HPDE6-E6E7 (cell line): ENCODE data around the gene CLDN11.

Source experiments
- DNase-seq: peaks from one replicate; pipeline ENCODE4 v3.0.0; 2011; ENCODE audit warnings: missing footprints; ENCODE audit errors: extremely low spot score

Gene CLDN11

DNA sequence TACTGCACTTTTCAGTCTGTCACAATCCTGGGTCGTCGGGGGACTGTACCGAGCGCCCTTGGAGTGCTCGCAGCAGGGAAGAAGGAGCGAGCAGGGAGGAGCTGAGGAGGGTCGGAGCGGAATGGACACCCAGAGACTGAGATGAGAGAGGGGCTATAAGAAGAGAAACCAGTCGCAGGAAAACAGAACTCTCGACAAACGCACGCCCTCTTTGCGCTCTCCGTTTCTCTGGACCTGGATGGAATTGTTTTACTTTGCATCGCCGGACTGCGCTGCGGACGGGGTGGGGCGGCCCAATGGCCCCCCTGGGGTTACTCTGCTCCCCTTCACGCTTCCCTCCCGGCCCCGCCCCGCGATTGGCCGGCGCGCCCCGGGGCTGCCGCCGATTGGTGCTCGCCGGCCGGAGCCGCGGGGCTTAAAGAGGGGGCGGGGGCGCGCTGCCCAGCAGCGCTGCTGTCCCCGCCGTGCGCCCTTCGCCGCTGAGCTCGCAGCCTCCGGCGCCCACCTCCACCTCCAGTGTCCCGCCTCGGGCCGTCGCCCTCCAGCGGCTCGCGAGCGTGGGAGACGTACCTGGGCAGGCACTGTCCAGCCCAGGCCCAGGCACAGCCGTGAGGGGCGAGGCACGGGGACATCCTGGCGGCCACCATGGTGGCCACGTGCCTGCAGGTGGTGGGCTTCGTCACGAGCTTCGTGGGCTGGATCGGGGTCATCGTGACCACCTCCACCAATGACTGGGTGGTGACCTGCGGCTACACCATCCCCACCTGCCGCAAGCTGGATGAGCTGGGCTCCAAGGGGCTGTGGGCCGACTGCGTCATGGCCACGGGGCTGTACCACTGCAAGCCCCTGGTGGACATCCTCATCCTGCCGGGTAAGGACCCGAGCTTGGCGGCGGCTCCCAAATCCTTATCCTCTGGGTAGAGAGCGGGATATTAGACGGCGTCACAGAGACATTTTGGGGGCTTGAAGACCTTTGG, at the start of gene CLDN11:
TSS of gene CLDN11 (plus strand) at position 447 of the 977 bp plus-strand sequence. CDS start at position 646, 199 bp downstream.
- no peak for DNase-seq

DNA sequence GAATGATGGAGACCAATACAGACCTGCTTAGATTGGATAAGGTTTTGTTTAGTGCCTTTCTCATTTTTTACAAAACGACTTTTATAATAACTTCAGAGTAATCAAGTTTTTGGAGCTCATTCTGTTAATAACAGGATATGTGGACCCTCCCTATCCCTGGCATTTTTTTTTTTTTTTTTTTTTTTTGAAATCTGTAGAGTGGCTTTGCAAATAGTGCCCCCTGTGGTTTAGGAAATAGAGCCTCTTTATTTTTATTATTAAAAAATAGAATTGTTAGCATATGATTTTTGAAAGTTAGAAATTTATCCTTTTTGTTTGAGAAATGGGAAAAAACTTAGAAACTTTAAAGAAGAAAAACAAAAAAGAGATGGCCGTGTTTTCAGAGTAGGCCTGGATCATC, 49.7 kb upstream of the CLDN11 start:
- DNase-seq, result no peak

DNA sequence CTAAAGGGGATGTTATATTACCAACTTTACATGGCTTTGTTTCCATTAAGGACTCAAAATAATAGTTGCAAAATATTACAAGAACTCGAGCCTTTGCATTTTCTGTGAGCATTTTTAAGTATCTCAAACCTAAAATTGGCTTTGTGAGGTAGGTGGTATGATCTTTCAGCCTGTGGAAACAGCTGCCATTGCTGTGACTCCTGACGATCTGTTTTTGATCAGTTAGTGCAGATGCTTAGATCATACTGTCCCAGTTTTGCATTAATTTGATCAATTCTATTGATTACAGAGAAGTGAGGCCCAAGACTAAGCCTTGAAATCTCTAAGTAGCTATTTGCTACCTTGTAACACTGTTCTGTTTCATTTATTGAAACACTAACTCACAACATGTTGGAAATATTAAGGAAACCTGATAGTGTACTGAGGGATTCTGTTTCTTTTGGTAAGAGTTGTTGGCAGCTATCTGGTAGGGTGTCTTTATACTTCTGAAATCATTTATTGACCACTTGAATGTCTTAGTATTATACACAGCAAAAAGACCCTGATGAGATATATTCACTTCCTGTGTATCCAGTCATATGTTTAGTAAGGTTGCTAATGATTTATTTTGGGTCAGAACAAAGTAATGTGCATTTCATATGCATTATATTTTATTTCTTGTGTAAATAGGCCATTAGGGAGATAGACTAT, 46.3 kb upstream of the CLDN11 start:
- no peak for DNase-seq

DNA sequence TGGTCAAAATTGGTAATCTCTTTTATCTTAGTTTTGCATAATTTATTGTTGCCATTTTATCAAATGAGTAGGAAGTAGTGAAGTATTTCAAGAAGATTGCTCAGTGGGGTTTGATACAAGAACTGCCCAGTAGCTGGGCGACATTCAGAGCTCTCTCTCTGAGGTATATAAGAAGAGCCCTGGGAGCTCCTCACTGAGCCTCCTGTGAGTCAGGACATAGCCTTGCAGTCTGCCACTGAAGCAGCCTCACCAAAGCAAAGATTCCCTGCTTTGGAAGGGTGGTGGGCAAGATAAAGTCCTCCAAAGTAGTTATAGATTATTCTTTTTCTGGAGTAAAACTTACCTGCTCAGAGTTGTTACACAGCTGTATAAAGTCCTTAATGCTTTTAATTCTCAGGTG, 35.1 kb upstream of the CLDN11 start:
- DNase-seq, result no peak

DNA sequence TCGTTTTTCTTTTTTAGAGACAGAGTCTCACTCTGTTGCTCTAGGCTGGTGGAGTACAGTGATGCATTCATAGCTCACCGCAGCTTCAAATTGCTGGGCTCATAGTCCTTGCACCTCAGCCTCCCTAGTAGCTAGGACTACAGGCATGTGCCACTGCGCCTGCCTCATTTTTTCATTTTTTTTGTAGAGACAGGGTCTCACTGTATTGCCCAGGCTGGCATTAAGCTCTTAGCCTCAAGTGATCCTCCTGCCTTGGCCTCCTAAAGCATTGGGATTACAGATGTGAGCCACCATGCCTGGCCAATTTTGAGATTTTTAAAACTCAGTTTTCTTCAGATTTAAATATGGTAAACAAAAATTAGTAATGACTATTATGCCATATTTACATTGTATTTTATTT, 32.2 kb upstream of the CLDN11 start:
- DNase-seq, result no peak

DNA sequence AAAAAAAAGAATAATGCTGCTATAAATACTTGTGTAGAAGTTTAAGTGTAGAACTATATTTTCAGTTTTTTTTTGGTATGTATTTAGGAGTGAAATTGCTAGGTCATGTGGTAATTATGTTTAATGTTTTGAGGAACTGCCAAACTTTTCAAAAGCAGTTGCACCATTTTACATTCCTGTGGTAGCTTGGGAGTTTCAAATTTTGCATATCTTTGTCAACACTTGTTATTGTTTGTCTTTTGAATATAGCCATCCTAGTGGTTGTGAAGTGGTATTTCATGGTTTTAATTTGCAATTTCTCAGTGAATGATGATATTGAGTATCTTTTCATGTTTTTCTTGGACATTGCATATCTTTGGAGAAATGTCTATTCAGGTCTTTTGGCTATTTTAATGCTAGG, 30.7 kb upstream of the CLDN11 start:
- DNase-seq, result no peak

DNA sequence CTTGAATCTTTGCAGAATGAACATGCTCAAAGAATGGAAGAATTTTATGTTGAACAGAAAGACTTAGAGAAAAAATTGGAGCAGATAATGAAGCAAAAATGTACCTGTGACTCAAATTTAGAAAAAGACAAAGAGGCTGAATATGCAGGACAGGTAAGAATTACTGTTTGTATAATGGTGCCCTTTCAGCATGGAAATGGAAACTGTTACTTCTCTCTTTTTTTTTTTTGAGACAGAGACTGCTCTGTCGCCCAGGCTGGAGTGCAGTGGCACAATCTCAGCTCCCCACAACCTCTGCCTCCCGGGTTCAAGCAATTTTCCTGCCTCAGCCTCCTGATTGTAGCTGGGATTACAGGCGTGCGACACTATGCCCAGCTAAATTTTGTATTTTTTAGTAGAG, 27.6 kb upstream of the CLDN11 start:
- no peak for DNase-seq

DNA sequence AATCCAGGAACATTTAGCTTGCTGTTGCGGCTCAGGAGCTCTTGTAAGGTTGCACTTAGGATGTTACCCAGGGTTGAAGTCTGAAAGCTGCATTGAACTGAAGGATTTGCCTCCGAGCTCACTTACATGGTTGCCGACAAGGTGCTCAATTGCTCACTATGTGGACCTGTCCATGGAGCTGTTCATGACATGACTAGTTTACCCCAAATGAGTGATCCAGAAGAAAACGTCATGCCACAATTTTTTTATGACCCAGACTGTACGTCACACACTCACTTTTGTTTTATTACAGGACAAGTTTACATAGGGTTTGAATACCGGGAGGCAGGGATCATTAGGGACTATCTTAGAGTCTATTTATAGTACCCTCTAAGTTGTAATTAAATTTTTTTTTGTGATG, 21.0 kb upstream of the CLDN11 start:
- no peak for DNase-seq

DNA sequence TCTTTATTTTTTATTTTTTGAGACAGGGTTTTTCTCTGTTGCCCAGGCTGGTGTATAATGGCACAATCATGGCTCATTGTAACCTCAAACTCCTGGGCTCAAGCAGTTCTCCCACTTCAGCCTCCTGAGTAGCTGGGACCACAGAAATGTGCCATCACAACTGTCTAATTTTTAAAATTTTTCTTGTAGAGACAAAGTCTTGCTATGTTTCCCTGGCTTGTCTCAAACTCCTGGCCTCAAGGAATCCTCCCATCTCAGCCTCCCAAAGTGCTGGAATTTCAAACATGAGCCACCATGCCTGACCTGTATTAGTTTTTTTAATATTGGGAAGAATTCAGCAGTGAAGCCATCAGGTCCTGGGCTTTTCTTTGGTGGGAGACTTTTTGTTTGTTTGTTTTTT, 13.6 kb upstream of the CLDN11 start:
- no peak for DNase-seq

DNA sequence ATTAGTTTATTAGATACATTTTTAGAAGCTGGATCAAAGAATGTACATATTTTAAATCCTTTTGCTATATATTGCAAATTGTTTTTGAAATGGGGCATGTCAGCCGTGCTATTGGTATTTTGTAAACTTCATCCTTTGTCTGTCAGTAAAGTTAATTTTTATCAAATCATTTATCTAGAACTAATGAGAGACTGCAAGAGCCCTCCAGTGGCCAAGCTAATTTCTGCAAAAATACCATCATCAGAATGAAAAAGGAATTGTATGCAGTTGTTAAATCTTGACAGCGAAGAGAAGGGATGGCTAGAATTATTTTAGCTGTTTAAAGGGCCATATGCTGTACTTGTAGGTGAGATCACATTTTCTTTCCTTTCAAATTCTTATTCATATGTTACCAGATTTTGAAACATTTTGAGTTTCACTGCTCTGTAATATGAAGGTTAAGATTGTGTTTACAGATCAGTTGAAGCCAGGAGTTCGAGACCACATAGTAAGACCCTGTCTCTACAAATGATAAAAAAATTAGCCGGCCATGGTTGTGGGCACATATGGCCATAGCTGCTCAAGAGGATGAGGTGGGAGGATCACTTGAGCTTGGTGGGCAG, 8.1 kb upstream of the CLDN11 start:
- no peak for DNase-seq

DNA sequence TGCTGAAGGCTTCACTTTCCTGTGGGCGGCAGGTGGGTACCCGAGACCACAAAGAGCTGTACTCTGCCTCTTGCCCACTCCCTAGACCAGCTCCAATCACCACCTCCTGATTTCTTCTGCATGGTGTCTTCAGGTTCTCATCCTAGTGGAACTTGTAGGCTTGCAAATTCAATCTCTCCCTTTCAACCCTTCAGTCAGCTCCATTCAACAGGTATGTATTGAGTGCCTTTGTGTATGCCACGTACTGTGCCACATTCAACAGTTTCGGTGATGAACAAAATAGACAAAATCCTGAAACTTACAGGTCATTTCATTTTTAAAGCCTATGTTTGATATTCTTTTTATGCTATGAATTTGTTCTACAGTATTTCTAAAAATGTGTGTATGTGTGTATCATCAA, 5.4 kb upstream of the CLDN11 start:
- DNase-seq, result no peak

DNA sequence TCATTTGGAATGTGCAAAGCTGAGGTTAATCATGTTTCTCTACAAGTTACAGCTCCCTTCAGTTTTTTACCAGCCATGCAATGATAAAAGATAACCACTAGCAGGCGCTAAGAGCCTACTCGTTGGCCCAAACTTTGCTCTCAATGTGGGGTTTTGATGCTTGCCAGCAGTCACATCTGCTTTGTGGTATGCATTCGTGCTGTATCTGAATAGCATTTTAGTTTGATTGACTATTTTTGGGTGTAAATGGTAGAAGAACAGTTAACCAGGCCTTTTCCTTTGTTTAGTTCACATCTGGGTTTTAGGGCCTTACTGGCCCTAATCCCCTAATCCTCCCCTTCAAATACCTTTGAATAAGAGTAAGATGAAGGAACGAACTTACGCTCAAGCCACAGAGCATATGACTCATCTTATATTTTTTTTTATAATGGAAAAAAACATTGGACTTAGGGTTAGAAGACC, 4.4 kb upstream of the CLDN11 start:
- no peak for DNase-seq

DNA sequence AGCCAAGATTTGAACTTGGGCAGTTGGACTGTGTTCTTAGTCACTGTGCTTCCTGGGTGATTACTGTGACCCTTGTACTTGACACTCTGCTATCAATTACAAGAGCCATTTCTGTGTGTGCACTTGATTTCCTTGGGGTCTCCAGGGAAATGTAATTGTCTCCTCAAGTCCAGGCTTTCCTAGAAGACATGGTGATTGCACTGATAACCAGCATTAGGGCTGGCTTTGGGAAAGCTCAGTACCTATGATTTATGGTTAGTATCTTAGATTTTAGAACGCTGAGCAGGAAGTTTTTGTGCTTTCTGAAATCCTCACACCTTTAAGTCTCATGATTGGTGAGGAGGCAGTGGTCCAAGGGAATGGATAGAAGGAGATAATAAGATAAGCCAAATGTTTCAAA, 1.6 kb upstream of the CLDN11 start:
- no peak for DNase-seq

DNA sequence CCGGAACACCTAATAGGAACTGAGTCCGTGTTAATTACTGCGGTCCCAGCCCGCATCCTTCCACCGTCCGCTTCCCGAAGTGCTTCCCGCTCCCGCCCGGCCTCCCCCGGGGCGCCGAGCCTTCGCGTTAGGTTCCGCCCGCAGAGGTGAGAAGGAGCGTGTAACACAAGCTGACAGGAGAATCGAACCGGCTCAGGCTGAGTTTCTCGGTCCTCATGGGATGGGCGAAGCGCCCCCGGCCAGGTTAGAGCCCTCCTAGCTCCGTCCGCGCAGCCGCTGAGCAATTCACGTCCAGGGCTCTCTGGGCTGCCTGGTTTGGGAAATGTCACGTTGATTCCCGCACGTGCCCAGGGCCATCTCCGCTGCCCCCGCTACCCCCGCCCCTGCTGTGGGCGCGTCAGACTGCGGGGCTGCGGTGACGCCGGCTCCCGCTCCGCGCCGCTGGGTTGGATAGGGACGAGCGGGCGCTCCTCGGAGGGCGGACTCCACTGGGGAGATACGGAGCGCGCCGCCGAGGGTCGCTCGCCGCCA, 954 bp downstream of the CLDN11 start:
- no peak for DNase-seq

DNA sequence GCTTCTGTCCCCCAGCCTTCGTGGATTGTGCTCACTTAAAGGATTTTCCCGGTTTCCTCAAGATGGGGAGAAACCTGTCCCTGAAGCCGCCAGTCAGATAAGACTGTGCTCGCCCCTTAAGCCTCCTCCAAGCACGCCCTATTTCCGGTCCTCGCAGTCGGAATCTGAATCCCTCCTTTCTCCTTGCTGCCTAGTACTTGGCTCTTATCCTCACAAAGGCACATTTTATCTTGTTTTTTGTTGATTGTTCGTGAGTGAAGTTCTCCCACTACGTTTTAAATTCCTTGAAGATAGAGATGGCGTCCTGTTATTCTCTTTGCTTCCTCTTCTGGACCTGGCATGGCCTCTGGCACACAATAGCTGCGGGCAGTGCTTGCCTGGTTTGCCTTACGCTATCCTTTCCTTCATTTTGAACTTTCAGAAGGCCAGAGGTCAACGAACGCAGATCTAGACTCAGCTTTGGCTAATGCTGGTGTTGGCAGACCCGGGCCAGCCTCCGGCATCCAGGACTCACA, 1.7 kb downstream of the CLDN11 start:
- no peak for DNase-seq

DNA sequence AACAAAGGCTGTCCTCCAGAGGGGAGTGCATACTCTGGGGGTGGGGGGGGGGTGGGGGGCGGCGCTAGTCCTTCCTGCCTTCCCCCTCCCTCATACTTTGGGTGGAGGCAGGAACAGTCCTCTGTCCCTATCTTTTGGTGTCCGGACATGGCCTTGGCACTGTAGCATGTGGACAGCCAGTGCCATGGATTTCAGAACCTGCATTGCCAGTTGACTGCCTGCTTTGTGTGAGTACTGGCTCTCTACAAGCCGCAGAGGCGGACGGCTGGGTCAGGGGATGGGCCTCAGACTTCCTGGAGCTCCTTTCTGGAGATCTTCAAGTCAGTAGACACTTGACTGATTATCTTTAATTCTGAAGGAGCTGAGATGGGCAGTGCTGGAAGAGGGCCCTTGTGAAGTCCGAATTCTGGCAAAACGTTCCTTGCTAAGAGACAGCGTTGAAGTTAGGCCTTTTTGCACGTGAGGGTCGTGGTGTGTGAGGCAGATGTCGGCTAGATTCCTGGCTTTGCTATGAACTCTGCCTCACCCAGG, 2.5 kb downstream of the CLDN11 start:
- DNase-seq, result no peak

DNA sequence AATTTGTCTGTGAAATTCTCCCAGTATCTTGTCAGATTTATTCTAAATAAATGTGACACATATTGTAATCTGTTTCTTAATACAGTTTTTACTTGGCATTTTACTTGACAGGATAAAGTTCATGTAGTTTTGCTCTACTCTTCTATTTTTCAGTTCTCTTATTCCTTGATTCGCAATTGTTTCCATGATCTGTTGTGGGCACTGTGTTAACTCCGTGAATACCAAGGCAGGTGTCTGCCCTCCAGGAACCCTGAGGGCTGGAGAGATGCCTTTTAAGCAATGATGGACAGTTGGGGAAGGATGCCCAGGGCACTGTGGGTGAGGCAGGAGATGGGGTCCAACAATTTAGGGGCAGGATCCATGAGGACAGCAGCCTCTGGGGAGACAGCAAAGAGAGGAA, 3.1 kb downstream of the CLDN11 start:
- DNase-seq, result no peak

DNA sequence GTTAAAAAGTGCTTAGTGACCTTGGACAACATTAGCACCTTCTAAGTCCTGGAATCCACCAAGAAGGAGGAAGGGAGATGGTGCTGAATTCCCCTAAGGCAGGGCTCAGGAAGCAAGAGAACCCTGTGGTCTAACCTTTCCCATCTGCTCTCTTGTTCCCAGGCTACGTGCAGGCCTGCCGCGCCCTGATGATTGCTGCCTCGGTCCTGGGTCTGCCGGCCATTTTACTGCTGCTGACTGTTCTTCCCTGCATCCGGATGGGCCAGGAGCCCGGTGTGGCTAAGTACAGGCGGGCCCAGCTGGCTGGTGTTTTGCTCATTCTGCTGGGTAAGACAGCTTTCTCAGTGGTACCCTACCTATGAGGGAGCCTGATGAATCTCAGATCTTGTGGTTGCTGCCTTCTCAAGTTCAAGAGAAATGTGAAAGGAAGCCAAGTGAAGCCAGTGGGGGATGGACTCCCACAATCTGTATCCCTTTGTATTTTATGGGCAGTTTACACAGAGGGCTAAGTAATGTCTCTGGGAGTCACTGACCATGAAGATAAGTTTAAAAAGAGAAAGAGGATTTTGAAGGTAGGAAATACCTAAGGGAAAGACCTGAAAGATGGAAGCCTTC, 4.4 kb downstream of the CLDN11 start:
- DNase-seq, result no peak

DNA sequence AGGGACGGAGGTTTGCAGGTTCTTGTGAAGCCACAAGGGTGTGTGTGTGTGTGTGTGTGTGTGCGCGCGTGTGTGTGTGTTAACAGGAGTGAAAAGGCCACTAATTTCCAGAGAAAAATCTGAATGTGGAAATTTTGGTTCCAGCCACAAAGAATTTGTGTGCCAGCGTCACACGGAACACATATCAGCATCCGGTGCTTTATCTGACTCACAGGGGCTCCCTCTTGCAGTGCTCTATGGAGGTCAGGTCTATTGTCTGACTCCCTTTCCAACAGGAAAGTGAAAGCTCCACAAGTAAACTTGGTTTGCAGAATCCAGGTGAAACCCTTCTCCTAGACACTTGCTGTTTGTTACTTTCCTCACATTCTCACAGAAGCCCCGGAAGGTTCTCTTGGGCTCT, 6.2 kb downstream of the CLDN11 start:
- no peak for DNase-seq

DNA sequence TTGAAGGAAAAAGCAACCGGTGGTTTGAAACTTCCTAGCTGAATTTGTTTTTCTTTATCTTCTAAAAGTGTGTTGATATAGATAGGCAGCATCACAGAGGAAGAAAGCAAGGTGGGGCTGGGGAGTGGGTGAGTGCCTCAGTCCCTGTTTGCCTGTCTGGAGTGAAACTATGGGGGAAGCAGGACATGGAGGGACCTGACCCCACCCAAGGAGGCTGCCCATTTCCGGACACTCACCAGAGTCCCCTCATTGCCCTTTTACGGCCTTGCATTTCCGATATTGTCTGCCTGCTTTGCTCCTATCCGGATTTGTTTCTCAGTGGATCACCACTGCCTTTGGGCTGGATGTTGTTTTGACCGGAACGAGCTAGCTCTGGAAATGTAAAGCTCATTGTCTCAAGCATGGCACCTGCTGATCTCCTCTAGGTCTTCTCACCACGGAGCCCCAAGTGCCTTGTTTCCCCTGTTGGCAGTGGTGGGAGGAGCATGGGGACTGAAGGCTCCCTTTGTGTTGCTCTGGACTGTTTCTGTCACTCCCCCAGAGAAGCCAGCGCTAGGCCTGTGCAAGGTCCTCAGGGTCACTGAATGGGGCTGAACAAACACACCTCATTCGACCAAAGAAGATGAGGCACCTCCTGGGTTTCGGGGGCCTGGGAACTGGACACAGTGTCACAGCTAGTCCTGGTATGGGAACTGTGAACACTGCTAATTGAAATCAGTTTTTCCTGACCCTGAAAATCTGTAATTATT, 7.0 kb downstream of the CLDN11 start:
- DNase-seq, result no peak
